ENCODE data around the gene AKT2.
A peak's percentile ranks its signal among the peaks of the same experiment; 100 is the strongest.

The AKT2 gene

GRCh38 chr19:40298026-40298425 lies 12.9 kb upstream of the AKT2 start:
- DNase-seq = no peak

- DNase-seq = no peak
Measured at GRCh38 chr19:40294560-40294959, 9.4 kb upstream of the AKT2 start.

- DNase-seq = no peak
Measured at GRCh38 chr19:40286971-40287421, 1.9 kb upstream of the AKT2 start.

GRCh38 chr19:40286235-40286970 lies 1.3 kb upstream of the AKT2 start:
- no peak for DNase-seq

GRCh38 chr19:40285353-40286234 lies 449 bp upstream of the AKT2 start:
- peak; percentile 98 for DNase-seq

- DNase-seq = no peak
Measured at GRCh38 chr19:40284251-40284500, 969 bp downstream of the AKT2 start.

- DNase-seq = no peak
Measured at GRCh38 chr19:40283414-40284250, 1.5 kb downstream of the AKT2 start.

- no peak for DNase-seq
Measured at GRCh38 chr19:40282920-40283319, 2.2 kb downstream of the AKT2 start.

GRCh38 chr19:40282209-40282580 lies 3.0 kb downstream of the AKT2 start:
- no peak for DNase-seq

- DNase-seq = no peak
Measured at GRCh38 chr19:40281381-40282208, 3.5 kb downstream of the AKT2 start.

- DNase-seq = no peak
Measured at GRCh38 chr19:40280608-40281221, 4.4 kb downstream of the AKT2 start.

- no peak for DNase-seq
Measured at GRCh38 chr19:40279761-40280607, 5.2 kb downstream of the AKT2 start.

GRCh38 chr19:40279120-40279551 lies 6.0 kb downstream of the AKT2 start:
- no peak for DNase-seq

GRCh38 chr19:40278361-40279035 lies 6.6 kb downstream of the AKT2 start:
- no peak for DNase-seq

GRCh38 chr19:40277356-40278059 lies 7.6 kb downstream of the AKT2 start:
- no peak for DNase-seq

- DNase-seq = peak; percentile 59
Measured at GRCh38 chr19:40274585-40275544, 10.3 kb downstream of the AKT2 start.

GRCh38 chr19:40273469-40274360 lies 11.4 kb downstream of the AKT2 start:
- no peak for DNase-seq

All from CD4-positive, alpha-beta T cell treated with Interleukin-6 for 4 hours (primary cell).